OCI-LY1 (cell line): ENCODE data around the gene KRTAP4-1.
"Not testable (repeated sequence)": the region's sequence is repeated elsewhere in the genome, so short reads cannot be mapped to it uniquely, and the experiment has no call there.

Experiments used
- CTCF ChIP-seq: fragments of 200-600 bp; sonication (generic), shearing (Covaris generic); IDR thresholded peaks from 2 replicates; pipeline ENCODE4 v1.5.1; 2017; ENCODE audit warnings: mild to moderate bottlenecking, antibody characterized with exemption, low read length, moderate library complexity, mixed read lengths
- EZH2 ChIP-seq: fragments of 200-600 bp; sonication (generic), shearing (Covaris generic); IDR thresholded peaks from 2 replicates; pipeline ENCODE4 v1.8.0; 2017; ENCODE audit warnings: borderline replicate concordance, mixed run types, mild to moderate bottlenecking, antibody characterized with exemption, low read length, moderate library complexity, mixed read lengths

- TF ChIP-seq CTCF, EZH2: not testable (repeated sequence)
Measured at GRCh38 chr17:41189837-41190318, 5.2 kb upstream of the KRTAP4-1 start, which contains the start of gene KRTAP9-1.
